Endothelial cell of umbilical vein (primary cell): Measurements from ENCODE around the gene SEPTIN5. TPM values are rescaled to one million over a fixed set of nuclear protein-coding genes. Genes with fewer than 3 reads are reported as not detected.

Source experiments
- BruUV-seq: library from RNA; stranded (reverse); fragments of 400-500 nt; replicated peaks from 2 replicates; lab custom pipeline; 2021; lab: Mats Ljungman, UMichigan
- CTCF ChIA-PET: fragments of 300-600, 350-600 bp; sonication (Branson Sonifier 250); formaldehyde crosslinking; loops from one replicate; lab custom pipeline; 2021; ENCODE audit warnings: antibody characterized with exemption, inconsistent platforms; lab: Charles Lee
- POLR2A ChIA-PET: fragments of 300-600, 350-600 bp; sonication (Branson Sonifier 250); formaldehyde crosslinking; loops from one replicate; lab custom pipeline; 2021; ENCODE audit warnings: antibody characterized with exemption, inconsistent platforms; lab: Charles Lee
- DNase-seq: peaks from one replicate; pipeline ENCODE4 v3.0.0-alpha.2; 2011; ENCODE audit warnings: low read depth, low spot score
- FAIRE-seq: peaks from 2 replicates; lab custom pipeline; 2011; peaks lifted over from hg19 to GRCh38; lab: Jason Lieb, UNC
- H2AFZ ChIP-seq: 2 replicates; pipeline ENCODE4 v1.6.0; 2012; ENCODE audit warnings: low read depth, low read length, control low read depth, inconsistent platforms
- H3K27ac ChIP-seq: 2 replicates; pipeline ENCODE4 v1.5.1; 2011; ENCODE audit warnings: low read depth, mild to moderate bottlenecking, control low read depth, low read length, moderate library complexity; ENCODE audit not compliant: insufficient read depth
- H3K27me3 ChIP-seq, 2 experiments: 2 replicates each; pipeline versions ENCODE4 v1.6.0 to v1.6.1; 2011; ENCODE audit warnings: low read length in 2 of 2, mixed read lengths in 1 of 2; ENCODE audit not compliant: control insufficient read depth in 2 of 2, insufficient read depth in 2 of 2
- H3K36me3 ChIP-seq, 2 experiments: 2 replicates in 1 of 2; 3 replicates in 1 of 2; pipeline ENCODE4 v1.5.1; 2011; ENCODE audit warnings: low read length in 2 of 2, mild to moderate bottlenecking in 1 of 2, moderate library complexity in 1 of 2; ENCODE audit not compliant: control insufficient read depth in 2 of 2, insufficient read depth in 2 of 2; ENCODE audit errors: extremely low read depth in 1 of 2
- H3K4me1 ChIP-seq: 3 replicates; pipeline ENCODE4 v1.5.1; 2011; ENCODE audit warnings: mild to moderate bottlenecking, low read length; ENCODE audit not compliant: control insufficient read depth, insufficient read depth; ENCODE audit errors: extremely low read depth
- H3K4me2 ChIP-seq: 2 replicates; pipeline ENCODE4 v1.6.1; 2011; ENCODE audit warnings: low read length, control low read depth, mixed read lengths; ENCODE audit not compliant: insufficient read depth
- H3K4me3 ChIP-seq, 3 experiments: fragments of 200-600 bp in 1 of 3; sonication (generic), shearing (Covaris generic) in 1 of 3; replicated peaks in 1 of 3; 2 replicates each; pipeline ENCODE4 v1.5.1; 2011 to 2016; ENCODE audit warnings: control low read depth in 3 of 3, low read length in 3 of 3, mild to moderate bottlenecking in 2 of 3, inconsistent platforms in 1 of 3, low read depth in 1 of 3, moderate library complexity in 1 of 3; ENCODE audit not compliant: insufficient read depth in 1 of 3
- H3K79me2 ChIP-seq: 2 replicates; pipeline ENCODE4 v1.6.0; 2012; ENCODE audit warnings: low read length, inconsistent platforms; ENCODE audit not compliant: control insufficient read depth, insufficient read depth
- H3K9ac ChIP-seq: replicated peaks from 2 replicates; pipeline ENCODE3; 2011; ENCODE audit warnings: low read length, control low read depth; ENCODE audit not compliant: insufficient read depth; ENCODE audit errors: extremely low read depth
- H3K9me1 ChIP-seq: replicated peaks from 3 replicates; pipeline ENCODE4 v1.6.0; 2011; ENCODE audit warnings: mild to moderate bottlenecking, low read length; ENCODE audit not compliant: control insufficient read depth, insufficient read depth; ENCODE audit errors: extremely low read depth
- H3K9me3 ChIP-seq: replicated peaks from 2 replicates; pipeline ENCODE4 v1.5.1; 2012; ENCODE audit warnings: low read length, inconsistent platforms; ENCODE audit not compliant: control insufficient read depth, insufficient read depth
- H4K20me1 ChIP-seq: replicated peaks from 2 replicates; pipeline ENCODE3; 2011; ENCODE audit warnings: mild to moderate bottlenecking, low read length; ENCODE audit not compliant: control insufficient read depth, insufficient read depth; ENCODE audit errors: extremely low read depth
- CTCF ChIP-seq, 2 donors: IDR thresholded peaks; 1 replicate in 1 of 2; 2 replicates in 1 of 2; pipeline ENCODE4 v1.5.1; 2011; ENCODE audit warnings: low read length in 2 of 2, mild to moderate bottlenecking in 2 of 2, moderate library complexity in 2 of 2, control low read depth in 1 of 2, inconsistent platforms in 1 of 2, low read depth in 1 of 2; ENCODE audit not compliant: insufficient read depth in 1 of 2; ENCODE audit errors: extremely low read depth in 1 of 2
- FOS ChIP-seq: IDR thresholded peaks from 2 replicates; pipeline ENCODE4 v1.6.1; 2011; ENCODE audit warnings: mild to moderate bottlenecking, low read length, moderate library complexity, borderline replicate concordance; ENCODE audit not compliant: insufficient read depth
- GATA2 ChIP-seq: IDR thresholded peaks from 2 replicates; pipeline ENCODE4 v1.7.0; 2011; ENCODE audit warnings: low read depth, mild to moderate bottlenecking, moderate library complexity, mixed read lengths, low read length; ENCODE audit not compliant: insufficient read length, insufficient read depth
- MYC ChIP-seq: IDR thresholded peaks from one replicate; pipeline ENCODE4 v1.6.1; 2011; ENCODE audit warnings: mild to moderate bottlenecking, low read depth, low read length
- POLR2A ChIP-seq: IDR thresholded peaks from 2 replicates; pipeline ENCODE4 v1.6.1; 2012; ENCODE audit warnings: low read depth, mild to moderate bottlenecking, control low read depth, low read length
- dilution Hi-C: fragments of 300-500 bp; cut with MboI; formaldehyde crosslinking; loops from one replicate; pipeline ENCODE4 v1.15.0; 2019; ENCODE audit warnings: low sequenced_read_pairs; ENCODE audit not compliant: extremely low pct_ligation_motif_present
- intact Hi-C: fragments of 100-400 bp; cut with micrococcal nuclease; formaldehyde crosslinking; loops from one replicate; pipeline ENCODE4 v1.10.0; 2022
- polyA plus RNA-seq, 4 experiments: library from polyadenylated mRNA; depleted of rRNA in 3 of 4; stranded (reverse) in 3 of 4; unstranded in 1 of 4; fragments of >200 nt; gene quantifications; 2 replicates each; pipeline versions ENCODE4 v1.2.1 to v1.2.3, GENCODE V29; 2011 to 2012; ENCODE audit warnings: missing spikeins in 1 of 4
- total RNA-seq: library from RNA; stranded (reverse); gene quantifications from 2 replicates; pipeline ENCODE4 v1.2.3, GENCODE V29; 2021
- TF ChIP-seq, protein P1 (sequence below): IDR thresholded peaks from 2 replicates; pipeline ENCODE4 v1.6.1; 2011; ENCODE audit not compliant: insufficient read depth, insufficient read length

Gene SEPTIN5
- total and polyA plus RNA-seq, 2 donors (not counting 3 experiments of a cell fraction or from before 2014, with no cell fraction given) = 31.1 to 35.8 TPM

DNA sequence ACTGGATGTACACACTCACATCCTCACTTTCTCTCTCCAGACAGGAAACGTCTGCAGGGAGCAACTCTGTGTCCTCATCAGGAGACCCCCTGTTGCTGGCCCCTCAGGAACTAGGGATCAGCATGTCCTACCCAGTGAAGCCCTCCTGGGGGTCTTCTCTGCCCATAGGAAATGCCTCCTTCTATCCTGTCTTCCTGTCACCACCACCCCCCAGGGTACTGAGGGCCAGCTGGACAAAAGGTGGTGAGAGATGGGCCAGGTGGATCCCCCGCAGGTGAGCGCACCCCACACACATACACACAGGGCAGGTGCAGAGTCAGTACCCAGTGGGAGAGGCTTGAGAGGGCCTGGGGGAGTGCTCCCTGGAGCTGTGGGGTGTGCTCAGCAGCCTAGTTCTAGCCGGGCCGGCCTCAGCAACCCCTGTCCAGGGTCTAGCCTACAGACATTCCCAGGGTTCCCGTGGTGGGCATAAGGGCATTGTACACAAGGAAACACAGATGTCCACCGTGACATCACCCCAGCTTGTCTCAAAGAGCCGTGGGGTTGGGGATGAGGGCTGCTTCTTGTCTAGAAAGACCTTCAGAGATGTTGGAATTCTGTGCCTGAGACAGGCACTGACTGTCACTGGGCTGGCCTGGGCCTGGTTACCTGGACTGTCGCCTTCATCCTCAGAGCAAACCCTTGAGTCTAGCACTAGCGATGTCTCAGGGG, 18.3 kb downstream of the SEPTIN5 start:
- no peaks in the 10 kb centered on the region for H4K20me1 ChIP-seq
- H3K79me2 ChIP-seq = no peaks in the 10 kb centered on the region
- peaks cover 3% of the 10 kb centered on the region for H3K4me1 ChIP-seq
- no peak overlapping the region for H3K4me3 ChIP-seq
- H3K9me1 ChIP-seq = no peaks in the 10 kb centered on the region
- DNase-seq = no peak
- TF ChIP-seq MYC = no peak
- no peak for TF ChIP-seq FOS
- no peak for TF ChIP-seq GATA2
- TF ChIP-seq POLR2A = no peak
- TF ChIP-seq, protein P1, sequence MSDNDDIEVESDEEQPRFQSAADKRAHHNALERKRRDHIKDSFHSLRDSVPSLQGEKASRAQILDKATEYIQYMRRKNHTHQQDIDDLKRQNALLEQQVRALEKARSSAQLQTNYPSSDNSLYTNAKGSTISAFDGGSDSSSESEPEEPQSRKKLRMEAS = no peak
- no peak for TF ChIP-seq CTCF (IDR thresholded peaks at IDR 0.05; ENCODE audit: extremely low read depth in 1 of 2, insufficient read depth in 1 of 2, low read depth in 1 of 2, low read length in 2 of 2)
- H3K27me3 ChIP-seq = no peaks in the 10 kb centered on the region
- dilution Hi-C loops (no loop called here), intact Hi-C loops (no loop called here)
- no peak overlapping the region for H3K27ac ChIP-seq
- no peaks in the 10 kb centered on the region for H3K9me3 ChIP-seq
- ChIA-PET CTCF (interaction anchor here (0.8 to 5.5 kb wide), 4 partner anchors 9 to 180 kb away, joined by 4 to 372 read pairs (median 20); partner anchors contain the start of gene GP1BB), POLR2A (no interaction called here)
- FAIRE-seq = no peak
- no peak overlapping the region for H2AFZ ChIP-seq
- no TSS peak for BruUV-seq
- H3K4me2 ChIP-seq = no peak overlapping the region
- H3K36me3 ChIP-seq = no peaks in the 10 kb centered on the region
- no peak overlapping the region for H3K9ac ChIP-seq
